H1 (cell line): ENCODE results near the gene STAT1.

ENCODE experiments used
- EZH2 ChIP-seq: fragments of 200-600 bp; sonication (generic); IDR thresholded peaks from 2 replicates; pipeline ENCODE4 v1.7.1; 2012; ENCODE audit warnings: low read depth, mild to moderate bottlenecking, moderate library complexity, low read length, inconsistent platforms; ENCODE audit not compliant: severe bottlenecking
- JUN ChIP-seq: IDR thresholded peaks from 2 replicates; pipeline ENCODE4 v1.6.1; 2011; ENCODE audit warnings: low read depth, mild to moderate bottlenecking, improper control_type of control experiment, low read length
- POLR2A ChIP-seq, 2 experiments: IDR thresholded peaks; 1 replicate in 1 of 2; 2 replicates in 1 of 2; pipeline ENCODE4 v1.6.1; 2011; ENCODE audit warnings: low read depth in 2 of 2, low read length in 2 of 2, mild to moderate bottlenecking in 2 of 2; ENCODE audit errors: control extremely low read depth in 1 of 2

DNA sequence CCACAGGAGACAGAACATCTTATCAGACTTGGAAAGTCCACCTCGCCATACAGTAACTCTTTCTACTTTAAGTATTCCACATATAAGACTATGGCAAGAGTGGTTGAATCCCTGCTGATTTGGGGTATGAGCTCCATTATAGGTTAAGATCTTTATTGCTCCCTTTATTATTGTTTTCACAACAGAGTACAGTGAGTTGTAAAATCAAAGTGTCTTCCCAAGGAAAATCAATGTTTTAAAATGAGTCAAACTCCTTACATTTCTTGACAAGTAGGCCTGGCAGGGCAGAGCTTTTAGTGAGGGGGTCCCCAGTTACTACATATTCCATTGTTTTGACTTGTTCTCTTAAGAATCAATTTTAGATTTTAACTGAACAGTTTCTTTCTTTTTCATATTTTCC, 49.6 kb upstream of the STAT1 start:
- no peak for TF ChIP-seq POLR2A (IDR thresholded peaks at IDR 0.05; ENCODE audit: control extremely low read depth in 1 of 2, low read depth in 2 of 2, low read length in 2 of 2)
- TF ChIP-seq EZH2 = no peak
- TF ChIP-seq JUN = no peak
